ENCODE measurements around the gene TNFRSF8. TPM values are rescaled to one million over a fixed set of nuclear protein-coding genes. Genes with fewer than 3 reads are reported as not detected.
A peak's percentile ranks its signal among the peaks of the same experiment; 100 is the strongest.

Gene TNFRSF8
- total and polyA plus RNA-seq, 9 donors, result 0.07 to 0.31 (median 0.21) TPM

- no peak for DNase-seq
- no peak overlapping the region for H3K4me3 ChIP-seq (ENCODE audit: low read length)
- no peaks in the 10 kb centered on the region for H3K27me3 ChIP-seq (ENCODE audit: control insufficient read depth, insufficient read depth, low read length)
- H3K4me1 ChIP-seq (ENCODE audit: control insufficient read depth, insufficient read depth, low read length), result peaks cover 41% of the 10 kb centered on the region
- H3K36me3 ChIP-seq (ENCODE audit: control insufficient read depth, insufficient read depth, low read length), result no peaks in the 10 kb centered on the region
- WGBS (ENCODE audit: insufficient coverage), result 55% methylated on average over 5 of the region's 12 CpGs
- no peaks in the 10 kb centered on the region for H3K9me3 ChIP-seq (replicated peaks; ENCODE audit: control insufficient read depth, low read depth, low read length)
- H3K27ac ChIP-seq (ENCODE audit: low read length), result no peak overlapping the region
Measured at GRCh38 chr1:12140515-12141162, 77.5 kb downstream of the TNFRSF8 start.

GRCh38 chr1:12141163-12141850, 78.2 kb downstream of the TNFRSF8 start:
- H3K4me1 ChIP-seq (ENCODE audit: control insufficient read depth, insufficient read depth, low read length), result peaks cover 39% of the 10 kb centered on the region
- DNase-seq, result no peak
- H3K4me3 ChIP-seq (ENCODE audit: low read length), result no peak overlapping the region
- H3K27ac ChIP-seq (ENCODE audit: low read length), result no peak overlapping the region
- H3K36me3 ChIP-seq (ENCODE audit: control insufficient read depth, insufficient read depth, low read length), result no peaks in the 10 kb centered on the region
- 38% methylated on average over 18 of the region's 21 CpGs for WGBS (ENCODE audit: insufficient coverage)
- H3K9me3 ChIP-seq (replicated peaks; ENCODE audit: control insufficient read depth, low read depth, low read length), result no peaks in the 10 kb centered on the region
- H3K27me3 ChIP-seq (ENCODE audit: control insufficient read depth, insufficient read depth, low read length), result no peaks in the 10 kb centered on the region

- Histone ChIP-seq H3K4me1 (ENCODE audit: control insufficient read depth, insufficient read depth, low read length) (peaks cover 41% of the 10 kb centered on the region), H3K27me3 (ENCODE audit: control insufficient read depth, insufficient read depth, low read length) (no peaks in the 10 kb centered on the region), H3K4me3 (ENCODE audit: low read length) (no peak overlapping the region), H3K27ac (ENCODE audit: low read length) (no peak overlapping the region), H3K36me3 (ENCODE audit: control insufficient read depth, insufficient read depth, low read length) (no peaks in the 10 kb centered on the region), H3K9me3 (replicated peaks; ENCODE audit: control insufficient read depth, low read depth, low read length) (no peaks in the 10 kb centered on the region)
- 69% methylated on average over 7 of the region's 18 CpGs for WGBS (ENCODE audit: insufficient coverage)
- peak; percentile 37 for DNase-seq
Measured at GRCh38 chr1:12142141-12142823, 79.2 kb downstream of the TNFRSF8 start.

- Histone ChIP-seq H3K9me3 (replicated peaks; ENCODE audit: control insufficient read depth, low read depth, low read length) (no peaks in the 10 kb centered on the region), H3K4me3 (ENCODE audit: low read length) (no peak overlapping the region), H3K36me3 (ENCODE audit: control insufficient read depth, insufficient read depth, low read length) (no peaks in the 10 kb centered on the region), H3K4me1 (ENCODE audit: control insufficient read depth, insufficient read depth, low read length) (peaks cover 47% of the 10 kb centered on the region), H3K27me3 (ENCODE audit: control insufficient read depth, insufficient read depth, low read length) (no peaks in the 10 kb centered on the region), H3K27ac (ENCODE audit: low read length) (no peak overlapping the region)
- peak; percentile 30 for DNase-seq
- WGBS (ENCODE audit: insufficient coverage), result 82% methylated on average over 16 of the region's 21 CpGs
Measured at GRCh38 chr1:12142891-12143630, 80.0 kb downstream of the TNFRSF8 start.

- DNase-seq, result peak; percentile 79
- H3K4me3 ChIP-seq (ENCODE audit: low read length), result no peak overlapping the region
- no peaks in the 10 kb centered on the region for H3K27me3 ChIP-seq (ENCODE audit: control insufficient read depth, insufficient read depth, low read length)
- no peaks in the 10 kb centered on the region for H3K9me3 ChIP-seq (replicated peaks; ENCODE audit: control insufficient read depth, low read depth, low read length)
- peak overlapping the region; percentile 29 for H3K27ac ChIP-seq (ENCODE audit: low read length)
- H3K36me3 ChIP-seq (ENCODE audit: control insufficient read depth, insufficient read depth, low read length), result no peaks in the 10 kb centered on the region
- H3K4me1 ChIP-seq (ENCODE audit: control insufficient read depth, insufficient read depth, low read length), result peaks cover 50% of the 10 kb centered on the region
- 37% methylated on average over 17 of the region's 17 CpGs for WGBS (ENCODE audit: insufficient coverage)
Measured at GRCh38 chr1:12143631-12144155, 80.6 kb downstream of the TNFRSF8 start.

GRCh38 chr1:12144236-12144635, 81.1 kb downstream of the TNFRSF8 start:
- peaks cover 52% of the 10 kb centered on the region for H3K4me1 ChIP-seq (ENCODE audit: control insufficient read depth, insufficient read depth, low read length)
- no peaks in the 10 kb centered on the region for H3K36me3 ChIP-seq (ENCODE audit: control insufficient read depth, insufficient read depth, low read length)
- H3K9me3 ChIP-seq (replicated peaks; ENCODE audit: control insufficient read depth, low read depth, low read length), result no peaks in the 10 kb centered on the region
- no peaks in the 10 kb centered on the region for H3K27me3 ChIP-seq (ENCODE audit: control insufficient read depth, insufficient read depth, low read length)
- WGBS (ENCODE audit: insufficient coverage), result 83% methylated on average over 8 of the region's 8 CpGs
- no peak overlapping the region for H3K27ac ChIP-seq (ENCODE audit: low read length)
- H3K4me3 ChIP-seq (ENCODE audit: low read length), result no peak overlapping the region
- DNase-seq, result no peak

- Histone ChIP-seq H3K27ac (ENCODE audit: low read length) (no peak overlapping the region), H3K4me3 (ENCODE audit: low read length) (no peak overlapping the region)
- 100% methylated on average over 2 of the region's 4 CpGs for WGBS (ENCODE audit: insufficient coverage)
Measured at GRCh38 chr1:12144969-12145368, 81.9 kb downstream of the TNFRSF8 start.

GRCh38 chr1:12145616-12146342, 82.7 kb downstream of the TNFRSF8 start:
- 89% methylated on average over 8 of the region's 12 CpGs for WGBS (ENCODE audit: insufficient coverage)
- Histone ChIP-seq H3K4me1 (ENCODE audit: control insufficient read depth, insufficient read depth, low read length) (peaks cover 50% of the 10 kb centered on the region), H3K27me3 (ENCODE audit: control insufficient read depth, insufficient read depth, low read length) (no peaks in the 10 kb centered on the region), H3K27ac (ENCODE audit: low read length) (no peak overlapping the region), H3K36me3 (ENCODE audit: control insufficient read depth, insufficient read depth, low read length) (no peaks in the 10 kb centered on the region), H3K9me3 (replicated peaks; ENCODE audit: control insufficient read depth, low read depth, low read length) (peaks cover 3% of the 10 kb centered on the region), H3K4me3 (ENCODE audit: low read length) (no peak overlapping the region)
- DNase-seq, result no peak

More at GRCh38 chr1:12144969-12145368, 81.9 kb downstream of the TNFRSF8 start:
- H3K27me3 ChIP-seq (ENCODE audit: control insufficient read depth, insufficient read depth, low read length), result no peaks in the 10 kb centered on the region
- no peaks in the 10 kb centered on the region for H3K36me3 ChIP-seq (ENCODE audit: control insufficient read depth, insufficient read depth, low read length)
- DNase-seq, result no peak
- H3K9me3 ChIP-seq (replicated peaks; ENCODE audit: control insufficient read depth, low read depth, low read length), result peaks cover 3% of the 10 kb centered on the region
- peaks cover 52% of the 10 kb centered on the region for H3K4me1 ChIP-seq (ENCODE audit: control insufficient read depth, insufficient read depth, low read length)

- peaks cover 43% of the 10 kb centered on the region for H3K4me1 ChIP-seq (ENCODE audit: control insufficient read depth, insufficient read depth, low read length)
- DNase-seq, result no peak
- H3K27me3 ChIP-seq (ENCODE audit: control insufficient read depth, insufficient read depth, low read length), result no peaks in the 10 kb centered on the region
- WGBS (ENCODE audit: insufficient coverage), result 79% methylated on average over 19 of the region's 20 CpGs
- peak overlapping the region; percentile 82 for H3K27ac ChIP-seq (ENCODE audit: low read length)
- no peaks in the 10 kb centered on the region for H3K36me3 ChIP-seq (ENCODE audit: control insufficient read depth, insufficient read depth, low read length)
- no peak overlapping the region for H3K4me3 ChIP-seq (ENCODE audit: low read length)
- H3K9me3 ChIP-seq (replicated peaks; ENCODE audit: control insufficient read depth, low read depth, low read length), result peaks cover 3% of the 10 kb centered on the region
Measured at GRCh38 chr1:12146343-12147112, 83.4 kb downstream of the TNFRSF8 start.
